ENCODE data around the gene OGFR. TPM values are rescaled to one million over a fixed set of nuclear protein-coding genes. Genes with fewer than 3 reads are reported as not detected.

OGFR gene
- total and polyA plus RNA-seq, 4 donors = 14.6 to 46.6 (median 42.3) TPM

DNA sequence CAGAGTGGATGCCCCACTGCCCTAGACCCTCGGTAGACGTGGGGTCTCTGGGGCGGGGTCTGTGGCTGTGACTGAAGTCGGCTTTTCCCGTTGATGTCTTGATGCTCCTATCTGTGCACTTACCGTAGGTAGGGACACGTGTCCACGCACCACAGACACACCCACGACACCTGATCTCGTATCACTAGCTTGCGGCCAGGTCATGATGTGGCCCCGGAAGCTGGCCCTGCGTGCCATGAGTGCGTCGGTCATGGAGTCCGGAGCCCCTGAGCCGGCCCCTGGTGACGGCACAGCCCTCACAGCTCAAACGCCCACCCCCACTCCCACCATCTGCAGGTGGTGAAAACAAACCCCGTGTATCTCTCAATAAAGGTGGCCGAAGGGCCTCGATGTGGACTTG is 42.3 kb upstream of the OGFR start:
- Histone ChIP-seq H3K4me3 (ENCODE audit: low read depth, low read length) (no peak overlapping the region), H3K36me3 (ENCODE audit: control insufficient read depth, insufficient read depth, low read length) (peaks cover 19% of the 10 kb centered on the region), H3K9me3 (ENCODE audit: control insufficient read depth, insufficient read depth, low read length) (no peaks in the 10 kb centered on the region), H3K4me1 (ENCODE audit: control insufficient read depth, insufficient read depth, low read length) (peaks cover 27% of the 10 kb centered on the region), H3K27ac (ENCODE audit: low read depth, low read length) (no peak overlapping the region), H3K27me3 (ENCODE audit: control insufficient read depth, insufficient read depth, low read length) (no peaks in the 10 kb centered on the region)
- DNase-seq (ENCODE audit: low read depth in 4 of 6, low spot score in 6 of 6) = no peak
- WGBS (ENCODE audit: insufficient coverage) = 86% methylated on average over 17 of the region's 22 CpGs

DNA sequence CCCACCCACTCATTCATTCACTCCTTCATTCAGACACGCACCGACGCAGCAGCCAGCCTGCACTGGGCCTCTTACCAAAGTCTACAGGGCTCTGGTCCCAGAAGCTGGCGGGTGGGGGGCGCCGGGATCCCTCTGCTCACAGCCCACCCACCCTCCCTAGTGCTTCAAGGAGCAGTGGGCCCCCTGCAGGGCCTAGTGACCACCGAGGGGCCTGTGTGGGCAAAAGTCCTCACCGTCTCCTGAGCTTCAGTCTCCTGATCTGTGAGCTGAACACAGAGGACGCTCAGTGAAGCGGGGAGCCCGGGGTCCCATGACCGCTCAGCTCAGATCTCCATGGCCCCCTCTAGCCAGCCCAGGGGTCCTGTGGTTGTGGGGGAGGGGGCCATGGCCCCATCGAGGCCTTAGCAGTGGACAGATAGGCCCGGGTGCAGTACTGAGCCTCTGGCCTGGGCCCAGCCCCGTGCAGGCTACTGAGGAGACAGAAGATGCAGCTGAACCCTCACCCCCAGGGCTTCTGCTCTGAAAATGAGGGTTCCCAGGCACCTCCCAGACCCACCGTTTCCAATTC is 41.8 kb upstream of the OGFR start:
- Histone ChIP-seq H3K27ac (ENCODE audit: low read depth, low read length) (no peak overlapping the region), H3K9me3 (ENCODE audit: control insufficient read depth, insufficient read depth, low read length) (no peaks in the 10 kb centered on the region), H3K36me3 (ENCODE audit: control insufficient read depth, insufficient read depth, low read length) (peaks cover 19% of the 10 kb centered on the region), H3K4me3 (ENCODE audit: low read depth, low read length) (no peak overlapping the region), H3K27me3 (ENCODE audit: control insufficient read depth, insufficient read depth, low read length) (no peaks in the 10 kb centered on the region), H3K4me1 (ENCODE audit: control insufficient read depth, insufficient read depth, low read length) (peaks cover 30% of the 10 kb centered on the region)
- no peak for DNase-seq (ENCODE audit: low read depth in 4 of 6, low spot score in 6 of 6)
- WGBS (ENCODE audit: insufficient coverage) = 80% methylated on average over 15 of the region's 16 CpGs

DNA sequence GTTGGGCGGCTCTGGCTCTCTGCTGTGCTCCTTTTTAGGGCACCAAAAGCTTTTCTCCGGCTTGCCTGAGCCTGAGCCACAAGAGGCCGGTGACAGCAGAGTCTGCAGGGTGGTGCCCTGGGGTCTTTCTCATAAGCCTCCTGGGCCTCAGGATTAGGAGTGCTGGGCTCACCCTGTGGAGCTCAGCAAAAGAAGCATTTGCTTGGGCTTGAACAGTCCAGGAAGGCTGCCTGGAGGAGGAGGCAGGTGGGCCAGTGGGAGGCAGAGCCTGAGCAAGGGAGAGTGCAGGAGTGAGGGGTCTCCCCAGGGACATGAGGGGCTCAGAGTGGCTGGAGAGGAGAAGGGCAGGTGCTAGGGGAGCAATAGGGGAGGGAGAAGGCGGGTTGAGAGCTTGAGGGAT is 41.2 kb upstream of the OGFR start:
- no peaks in the 10 kb centered on the region for H3K9me3 ChIP-seq (ENCODE audit: control insufficient read depth, insufficient read depth, low read length)
- peaks cover 36% of the 10 kb centered on the region for H3K4me1 ChIP-seq (ENCODE audit: control insufficient read depth, insufficient read depth, low read length)
- H3K4me3 ChIP-seq (ENCODE audit: low read depth, low read length) = no peak overlapping the region
- DNase-seq (ENCODE audit: low read depth in 4 of 6, low spot score in 6 of 6) = no peak
- no peak overlapping the region for H3K27ac ChIP-seq (ENCODE audit: low read depth, low read length)
- 95% methylated on average over 4 of the region's 4 CpGs for WGBS (ENCODE audit: insufficient coverage)
- peaks cover 19% of the 10 kb centered on the region for H3K36me3 ChIP-seq (ENCODE audit: control insufficient read depth, insufficient read depth, low read length)
- H3K27me3 ChIP-seq (ENCODE audit: control insufficient read depth, insufficient read depth, low read length) = no peaks in the 10 kb centered on the region

DNA sequence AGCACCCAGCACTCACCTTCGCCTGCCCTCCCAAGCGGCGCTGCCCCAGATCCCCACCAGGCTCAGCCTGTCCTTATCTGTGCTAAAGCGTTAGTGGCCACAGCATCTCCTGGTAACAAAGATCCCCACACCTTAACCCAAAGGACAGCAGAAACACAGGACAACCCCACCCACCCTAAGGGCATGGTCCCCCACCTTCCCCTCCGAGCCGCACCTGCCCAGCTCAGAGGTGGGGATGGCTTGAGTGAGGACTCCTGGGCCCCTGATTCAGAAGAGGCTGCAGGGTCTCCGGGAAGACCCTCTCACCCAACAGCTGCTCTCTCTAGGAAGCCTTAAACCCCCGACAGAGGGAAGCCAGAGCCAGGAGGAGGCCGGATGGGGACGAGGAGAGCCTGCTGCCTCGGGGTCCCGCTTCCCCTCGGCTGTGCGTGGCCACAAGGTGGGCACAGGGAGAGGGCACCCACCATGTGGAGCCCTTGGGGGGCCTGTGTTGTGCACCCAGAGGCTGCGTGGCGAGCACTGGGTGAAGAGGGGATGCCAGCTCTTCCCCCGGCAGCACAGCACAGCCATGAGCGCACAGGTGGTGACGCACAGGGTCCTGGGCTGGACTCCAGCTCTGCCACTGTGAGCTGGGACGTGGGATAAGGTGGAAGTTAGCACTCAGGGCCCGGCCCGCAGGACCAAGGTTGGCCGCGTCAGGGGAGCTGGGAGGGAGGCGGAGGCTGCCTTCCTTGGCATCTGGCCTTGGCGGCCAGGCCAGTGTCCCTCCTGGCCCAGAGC is 40.3 kb upstream of the OGFR start:
- peaks cover 45% of the 10 kb centered on the region for H3K4me1 ChIP-seq (ENCODE audit: control insufficient read depth, insufficient read depth, low read length)
- H3K9me3 ChIP-seq (ENCODE audit: control insufficient read depth, insufficient read depth, low read length) = no peaks in the 10 kb centered on the region
- 85% methylated on average over 19 of the region's 26 CpGs for WGBS (ENCODE audit: insufficient coverage)
- no peak overlapping the region for H3K27ac ChIP-seq (ENCODE audit: low read depth, low read length)
- no peak overlapping the region for H3K4me3 ChIP-seq (ENCODE audit: low read depth, low read length)
- no peak for DNase-seq (ENCODE audit: low read depth in 4 of 6, low spot score in 6 of 6)
- no peaks in the 10 kb centered on the region for H3K27me3 ChIP-seq (ENCODE audit: control insufficient read depth, insufficient read depth, low read length)
- H3K36me3 ChIP-seq (ENCODE audit: control insufficient read depth, insufficient read depth, low read length) = peaks cover 19% of the 10 kb centered on the region

DNA sequence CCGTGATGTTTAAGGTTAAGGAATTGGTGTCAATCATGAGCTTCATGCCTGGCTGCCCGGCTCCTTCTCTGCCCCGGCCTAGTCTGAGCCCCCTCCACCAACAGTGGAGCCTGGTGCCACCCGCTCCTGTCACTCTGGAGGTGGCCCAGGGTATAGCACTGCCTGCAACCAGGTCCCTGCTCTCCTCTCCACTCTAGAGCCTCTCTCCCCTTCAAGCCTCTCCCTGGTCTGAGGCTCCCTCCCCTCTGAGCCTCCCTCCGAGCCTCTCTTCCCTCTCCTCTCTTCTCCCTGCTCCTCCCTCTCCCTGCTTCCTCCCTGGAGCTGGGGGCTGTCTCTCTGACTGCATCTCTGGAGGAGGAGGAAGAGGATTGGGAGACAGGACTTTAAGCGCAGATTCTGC is 39.6 kb upstream of the OGFR start:
- Histone ChIP-seq H3K36me3 (ENCODE audit: control insufficient read depth, insufficient read depth, low read length) (peaks cover 19% of the 10 kb centered on the region), H3K4me3 (ENCODE audit: low read depth, low read length) (no peak overlapping the region), H3K27me3 (ENCODE audit: control insufficient read depth, insufficient read depth, low read length) (no peaks in the 10 kb centered on the region), H3K9me3 (ENCODE audit: control insufficient read depth, insufficient read depth, low read length) (no peaks in the 10 kb centered on the region), H3K27ac (ENCODE audit: low read depth, low read length) (no peak overlapping the region), H3K4me1 (ENCODE audit: control insufficient read depth, insufficient read depth, low read length) (peaks cover 50% of the 10 kb centered on the region)
- no peak for DNase-seq (ENCODE audit: low read depth in 4 of 6, low spot score in 6 of 6)
- WGBS (ENCODE audit: insufficient coverage) = 86% methylated on average over 6 of the region's 6 CpGs

DNA sequence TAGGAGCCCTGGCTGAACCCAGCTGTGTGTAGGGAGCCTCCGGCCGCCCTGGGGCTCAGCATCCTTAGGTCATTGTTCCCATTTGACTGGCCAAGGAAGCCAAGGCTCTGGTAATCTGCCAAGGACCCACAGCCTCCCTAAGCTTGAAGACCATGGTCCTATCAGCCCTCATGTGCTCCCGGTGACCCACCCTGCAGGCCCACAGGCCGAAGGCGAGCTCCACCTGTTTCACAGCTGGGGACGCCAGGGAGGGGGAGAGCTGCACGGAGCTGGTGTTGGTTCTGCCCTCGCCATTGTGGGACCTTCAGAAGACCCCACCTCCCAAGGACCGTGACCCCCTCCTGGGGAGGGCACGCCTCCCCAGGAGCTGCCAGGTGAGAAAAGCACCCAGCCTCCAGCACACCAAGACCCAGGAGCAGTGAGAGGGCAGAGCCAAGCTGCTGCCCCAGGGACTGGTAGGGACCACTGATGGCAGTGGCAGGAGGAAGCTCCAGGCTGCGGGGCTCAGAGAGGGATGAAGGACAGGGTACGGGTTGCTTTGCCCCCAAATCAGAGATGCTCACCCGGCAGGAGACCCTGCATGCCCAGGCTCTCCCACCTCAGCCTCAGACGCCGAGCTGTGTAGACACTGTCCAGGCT is 39.1 kb upstream of the OGFR start:
- Histone ChIP-seq H3K9me3 (ENCODE audit: control insufficient read depth, insufficient read depth, low read length) (no peaks in the 10 kb centered on the region), H3K4me1 (ENCODE audit: control insufficient read depth, insufficient read depth, low read length) (peaks cover 48% of the 10 kb centered on the region), H3K27ac (ENCODE audit: low read depth, low read length) (no peak overlapping the region), H3K36me3 (ENCODE audit: control insufficient read depth, insufficient read depth, low read length) (peaks cover 18% of the 10 kb centered on the region), H3K27me3 (ENCODE audit: control insufficient read depth, insufficient read depth, low read length) (no peaks in the 10 kb centered on the region), H3K4me3 (ENCODE audit: low read depth, low read length) (no peak overlapping the region)
- no peak for DNase-seq (ENCODE audit: low read depth in 4 of 6, low spot score in 6 of 6)
- WGBS (ENCODE audit: insufficient coverage) = 78% methylated on average over 11 of the region's 15 CpGs

DNA sequence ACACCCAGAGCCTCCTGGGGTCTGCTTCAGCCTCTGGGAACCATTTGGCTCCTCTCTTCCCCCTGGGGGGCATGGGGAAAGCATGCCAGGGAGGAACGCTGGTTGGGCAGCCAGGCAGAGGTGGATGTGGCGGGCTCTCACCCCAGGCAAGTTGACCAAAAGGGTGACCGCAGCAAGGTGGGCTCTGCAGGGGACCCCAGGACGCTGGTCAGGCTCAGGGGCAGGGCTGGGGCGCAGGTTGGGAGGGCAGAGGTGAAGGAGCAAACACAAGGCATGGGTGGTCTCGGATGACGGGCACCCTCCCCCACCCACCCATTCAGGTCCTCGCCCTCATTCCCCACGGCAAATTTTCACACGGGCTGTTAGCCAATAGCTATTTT is 38.6 kb upstream of the OGFR start:
- Histone ChIP-seq H3K36me3 (ENCODE audit: control insufficient read depth, insufficient read depth, low read length) (peaks cover 13% of the 10 kb centered on the region), H3K9me3 (ENCODE audit: control insufficient read depth, insufficient read depth, low read length) (no peaks in the 10 kb centered on the region)
- WGBS (ENCODE audit: insufficient coverage) = 58% methylated on average over 2 of the region's 10 CpGs

DNA sequence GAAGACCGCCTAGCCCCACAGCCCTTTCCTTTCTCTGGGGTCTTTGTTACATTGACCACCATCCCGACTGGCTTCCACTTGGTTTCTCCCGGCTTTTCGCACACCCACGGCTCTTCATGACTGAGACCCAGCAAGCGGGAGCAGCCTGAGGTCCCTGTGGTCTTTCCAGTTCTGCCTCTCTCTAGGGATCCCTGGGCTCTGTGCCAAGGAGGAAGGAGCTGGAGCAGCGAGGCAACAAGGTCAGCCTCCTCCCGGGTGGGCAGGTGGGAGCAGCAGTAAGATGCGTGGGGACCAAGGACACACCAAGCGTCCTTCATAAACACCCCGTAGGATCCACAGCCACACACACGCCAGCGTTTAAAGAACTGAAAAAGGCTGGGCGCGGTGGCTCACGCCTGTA is 37.9 kb upstream of the OGFR start:
- H3K27me3 ChIP-seq (ENCODE audit: control insufficient read depth, insufficient read depth, low read length) = no peaks in the 10 kb centered on the region

More for the DNA sequence above, 38.6 kb upstream of the OGFR start:
- H3K4me3 ChIP-seq (ENCODE audit: low read depth, low read length) = no peak overlapping the region
- no peak overlapping the region for H3K27ac ChIP-seq (ENCODE audit: low read depth, low read length)
- H3K27me3 ChIP-seq (ENCODE audit: control insufficient read depth, insufficient read depth, low read length) = no peaks in the 10 kb centered on the region
- peaks cover 46% of the 10 kb centered on the region for H3K4me1 ChIP-seq (ENCODE audit: control insufficient read depth, insufficient read depth, low read length)
- no peak for DNase-seq (ENCODE audit: low read depth in 4 of 6, low spot score in 6 of 6)

DNA sequence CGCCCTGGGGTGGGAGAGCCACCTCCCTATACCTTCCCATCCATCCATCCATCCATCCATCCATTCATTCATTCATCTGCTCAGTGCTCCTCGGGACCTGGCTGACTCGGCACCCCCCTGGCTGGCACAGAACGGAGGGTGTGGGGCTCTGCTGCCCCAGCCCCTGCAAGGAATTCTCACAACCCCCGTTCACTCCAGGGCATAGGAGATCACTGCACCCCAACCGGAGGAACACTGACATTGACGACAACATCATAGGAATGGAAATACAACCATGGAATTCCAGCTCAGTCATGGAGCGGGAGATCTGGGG is 36.4 kb upstream of the OGFR start:
- Histone ChIP-seq H3K4me3 (ENCODE audit: low read depth, low read length) (no peak overlapping the region), H3K4me1 (ENCODE audit: control insufficient read depth, insufficient read depth, low read length) (peaks cover 56% of the 10 kb centered on the region), H3K27ac (ENCODE audit: low read depth, low read length) (no peak overlapping the region), H3K36me3 (ENCODE audit: control insufficient read depth, insufficient read depth, low read length) (peaks cover 6% of the 10 kb centered on the region), H3K9me3 (ENCODE audit: control insufficient read depth, insufficient read depth, low read length) (no peaks in the 10 kb centered on the region), H3K27me3 (ENCODE audit: control insufficient read depth, insufficient read depth, low read length) (no peaks in the 10 kb centered on the region)
- 71% methylated on average over 7 of the region's 8 CpGs for WGBS (ENCODE audit: insufficient coverage)
- DNase-seq (ENCODE audit: low read depth in 4 of 6, low spot score in 6 of 6) = no peak

More for the DNA sequence above, 37.9 kb upstream of the OGFR start:
- Histone ChIP-seq H3K27ac (ENCODE audit: low read depth, low read length) (no peak overlapping the region), H3K4me1 (ENCODE audit: control insufficient read depth, insufficient read depth, low read length) (peaks cover 46% of the 10 kb centered on the region), H3K9me3 (ENCODE audit: control insufficient read depth, insufficient read depth, low read length) (no peaks in the 10 kb centered on the region), H3K36me3 (ENCODE audit: control insufficient read depth, insufficient read depth, low read length) (peaks cover 11% of the 10 kb centered on the region), H3K4me3 (ENCODE audit: low read depth, low read length) (no peak overlapping the region)
- 67% methylated on average over 16 of the region's 16 CpGs for WGBS (ENCODE audit: insufficient coverage)
- no peak for DNase-seq (ENCODE audit: low read depth in 4 of 6, low spot score in 6 of 6)

Measured in spinal cord (tissue), 10 donors.